H54 (cell line): ENCODE data around the gene ST3GAL3.
A peak's percentile ranks its signal among the peaks of the same experiment; 100 is the strongest.

Experiments
- DNase-seq: peaks from one replicate; pipeline ENCODE4 v3.0.0; 2011; ENCODE audit warnings: low spot score, mixed read lengths; ENCODE audit not compliant: insufficient read length
- FAIRE-seq: peaks from 3 replicates; lab custom pipeline; 2011; peaks lifted over from hg19 to GRCh38; lab: Jason Lieb, UNC
- POLR2A ChIP-seq: IDR thresholded peaks from 2 replicates; pipeline ENCODE4 v1.6.1; 2011; ENCODE audit warnings: low read depth, mild to moderate bottlenecking, low read length

The ST3GAL3 gene

GRCh38 chr1:43875331-43875730, 168.0 kb downstream of the ST3GAL3 start:
- no peak for FAIRE-seq
- DNase-seq = no peak
- no peak for TF ChIP-seq POLR2A

GRCh38 chr1:43877101-43877500, 169.8 kb downstream of the ST3GAL3 start:
- no peak for TF ChIP-seq POLR2A
- FAIRE-seq = no peak
- DNase-seq = no peak

DNA sequence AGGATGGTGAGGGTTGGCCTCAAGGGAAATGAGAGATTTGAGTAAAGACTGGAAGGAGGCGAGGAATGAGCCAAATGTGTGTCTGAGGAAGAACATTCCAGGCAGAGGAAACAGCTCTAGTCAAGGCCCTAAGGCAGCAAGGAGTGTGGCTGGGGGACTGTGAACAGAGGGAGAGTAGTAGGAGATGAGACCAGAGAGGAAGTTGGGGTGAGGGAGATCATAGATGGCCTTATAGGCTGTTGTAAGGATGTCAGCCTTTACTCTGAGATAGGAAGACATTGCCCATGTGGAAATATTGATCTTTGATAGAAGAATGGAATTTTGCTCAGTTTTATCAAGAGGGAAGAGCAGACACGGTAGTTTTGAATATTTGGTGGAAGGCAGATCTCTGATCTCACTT, 171.1 kb downstream of the ST3GAL3 start:
- DNase-seq (no peak), FAIRE-seq (no peak)
- TF ChIP-seq POLR2A = no peak

DNA sequence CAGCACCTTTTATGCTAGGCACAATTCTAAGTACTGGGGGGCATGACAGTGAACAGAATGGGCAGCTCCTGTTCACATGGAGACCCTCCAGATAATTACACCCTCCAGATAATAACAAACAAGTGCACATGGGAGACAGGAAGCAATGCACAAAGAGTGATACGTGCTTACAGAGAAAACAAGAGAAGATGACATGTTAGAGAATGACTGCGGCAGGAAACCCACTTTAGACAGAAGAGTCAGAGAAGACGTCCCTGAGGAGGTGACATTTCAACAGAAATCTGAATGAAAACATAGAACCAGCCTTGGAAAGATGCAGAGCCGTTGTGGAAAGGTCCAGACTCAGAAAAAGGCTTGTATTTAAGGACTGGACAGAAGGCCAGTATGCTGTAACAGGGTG, 171.5 kb downstream of the ST3GAL3 start:
- no peak for FAIRE-seq
- no peak for TF ChIP-seq POLR2A
- no peak for DNase-seq

DNA sequence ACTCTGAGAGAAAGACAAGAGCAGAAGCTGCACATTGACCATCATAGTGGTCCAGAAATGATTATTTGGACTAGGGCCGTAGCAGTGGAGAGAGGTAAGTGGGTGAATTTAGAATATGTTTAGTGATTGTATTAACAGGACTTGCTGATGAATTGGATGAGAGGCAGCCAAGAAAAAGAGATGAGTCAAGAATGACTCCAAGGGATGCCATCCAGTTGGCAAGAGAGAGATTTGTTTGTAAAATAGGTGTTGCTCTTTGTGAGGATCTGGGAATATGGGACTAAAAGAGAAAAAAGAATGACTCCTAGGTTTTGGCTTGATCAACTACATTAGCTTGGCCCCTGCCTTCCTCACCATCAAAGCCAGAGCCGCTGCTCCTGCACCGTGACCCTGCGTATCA, 172.1 kb downstream of the ST3GAL3 start:
- peak; percentile 61 for FAIRE-seq
- TF ChIP-seq POLR2A = no peak
- peak; percentile 53 for DNase-seq

DNA sequence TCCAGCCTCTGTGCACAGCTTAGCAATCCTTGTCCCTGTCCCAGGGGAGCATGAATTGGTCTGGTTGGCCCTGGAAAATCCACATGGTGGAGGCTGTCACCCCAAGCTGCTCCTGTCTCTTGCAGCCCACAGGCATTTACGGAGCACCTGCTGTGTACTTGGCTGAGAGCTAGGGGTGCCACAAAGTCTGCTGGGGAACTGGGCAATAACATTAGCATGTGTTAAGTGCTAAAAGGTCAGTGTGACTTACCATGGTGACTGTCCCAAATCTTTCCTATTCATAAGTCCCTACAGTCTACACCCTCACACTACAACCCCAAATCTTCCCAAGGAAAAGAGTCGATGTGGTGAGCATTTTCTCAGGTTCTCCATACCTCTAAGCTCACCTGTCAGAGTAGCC, 172.7 kb downstream of the ST3GAL3 start:
- DNase-seq = no peak

DNA sequence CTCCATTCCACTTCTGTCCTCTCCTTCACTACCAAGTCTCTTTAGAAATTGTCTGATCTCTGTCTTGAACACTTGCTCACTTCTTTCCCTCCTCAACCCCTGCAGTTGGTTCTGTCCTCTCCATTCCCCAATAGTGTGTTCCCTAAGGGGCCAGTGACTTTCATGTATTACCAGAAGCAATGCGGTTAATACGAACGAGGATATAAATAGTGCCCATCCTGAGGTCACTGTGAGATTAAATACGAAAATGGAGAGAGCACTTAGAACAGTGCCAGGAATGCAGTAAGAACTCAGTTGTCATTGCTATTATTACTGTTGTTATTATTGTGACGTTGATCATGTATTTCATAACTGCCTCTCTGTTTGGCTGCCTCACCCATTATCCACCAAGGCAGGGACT, 173.3 kb downstream of the ST3GAL3 start:
- FAIRE-seq = no peak
- no peak for DNase-seq
- TF ChIP-seq POLR2A = no peak

More for the DNA sequence above, 172.7 kb downstream of the ST3GAL3 start:
- FAIRE-seq = no peak
- TF ChIP-seq POLR2A = no peak

DNA sequence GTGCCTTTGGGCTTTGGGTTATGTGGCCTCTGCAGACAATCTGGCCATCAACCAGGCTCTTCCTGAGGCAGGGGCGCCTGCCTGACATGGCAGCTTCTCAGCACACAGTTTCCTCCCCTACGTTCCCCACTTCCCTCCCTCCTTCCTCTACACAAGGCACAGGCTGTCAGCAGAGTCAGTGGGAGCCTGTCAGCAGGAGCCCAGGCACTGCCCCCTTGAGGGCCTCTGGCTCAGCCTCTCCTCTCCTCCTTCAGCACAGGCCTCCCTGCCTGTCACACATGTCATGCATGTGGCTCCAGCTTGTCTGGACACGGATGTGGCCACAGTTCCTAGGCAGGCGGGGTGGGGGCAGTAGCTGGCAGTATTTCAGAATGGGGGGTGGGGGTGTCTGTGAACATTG, 174.1 kb downstream of the ST3GAL3 start:
- FAIRE-seq = no peak
- no peak for DNase-seq
- no peak for TF ChIP-seq POLR2A

- DNase-seq (no peak), FAIRE-seq (no peak)
- TF ChIP-seq POLR2A = no peak
These were observed 175.4 kb downstream of the ST3GAL3 start for GRCh38 chr1:43882763-43883162.

GRCh38 chr1:43883321-43883720, 176.0 kb downstream of the ST3GAL3 start:
- FAIRE-seq (no peak), DNase-seq (no peak)
- no peak for TF ChIP-seq POLR2A

DNA sequence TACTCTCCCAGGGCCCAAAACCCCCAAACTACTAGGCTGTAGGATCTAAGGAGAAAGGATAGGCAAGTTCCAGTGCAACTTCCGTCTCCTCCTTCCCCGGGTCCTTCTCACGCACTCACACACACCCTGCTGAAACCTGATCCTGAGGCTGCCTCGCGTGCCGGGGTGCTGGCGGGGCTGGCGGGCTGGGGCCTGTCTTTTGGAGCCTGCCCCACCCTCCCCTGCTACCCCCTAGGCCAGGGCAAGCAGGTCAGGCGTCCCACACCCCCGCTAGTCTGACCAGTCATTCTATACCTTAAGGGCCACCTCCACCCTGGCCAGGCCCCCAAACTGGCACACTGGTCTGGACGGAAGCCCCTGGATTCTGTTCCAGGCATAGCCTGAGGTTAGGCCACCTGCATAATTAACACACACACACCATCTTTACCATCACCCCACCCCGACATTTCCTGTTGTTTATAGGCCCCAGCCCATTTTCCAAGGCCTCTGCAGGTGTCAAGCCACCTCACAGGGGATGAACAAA, 178.0 kb downstream of the ST3GAL3 start:
- DNase-seq (no peak), FAIRE-seq (no peak)

GRCh38 chr1:43887748-43888147, 180.4 kb downstream of the ST3GAL3 start:
- no peak for DNase-seq
- FAIRE-seq = no peak
- TF ChIP-seq POLR2A = no peak

More for the DNA sequence above, 178.0 kb downstream of the ST3GAL3 start:
- no peak for TF ChIP-seq POLR2A

DNA sequence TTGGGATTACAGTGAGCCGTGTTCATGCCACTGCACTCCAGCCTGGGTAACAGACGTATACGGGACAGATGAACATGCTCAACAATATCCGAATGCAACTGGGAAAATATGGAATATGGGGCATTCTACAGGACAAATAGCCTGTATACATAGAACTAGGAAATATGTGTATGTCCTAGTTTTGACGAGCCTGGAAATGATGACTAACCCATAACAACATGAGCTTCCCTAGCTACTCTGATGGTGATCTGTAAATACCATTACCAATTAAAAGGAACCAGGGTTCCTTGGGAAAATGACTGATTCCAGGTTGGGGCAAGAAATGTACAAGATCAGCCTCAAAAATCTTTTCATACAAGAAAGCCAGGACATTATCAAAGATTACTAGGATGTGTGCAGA, 183.5 kb downstream of the ST3GAL3 start:
- TF ChIP-seq POLR2A = no peak
- FAIRE-seq = peak; percentile 53
- DNase-seq = no peak

- FAIRE-seq (no peak), DNase-seq (no peak)
- no peak for TF ChIP-seq POLR2A
These were observed 185.7 kb downstream of the ST3GAL3 start for GRCh38 chr1:43893006-43893405.

- TF ChIP-seq POLR2A = no peak
- FAIRE-seq (no peak), DNase-seq (no peak)
These were observed 191.6 kb downstream of the ST3GAL3 start for GRCh38 chr1:43898981-43899380.
